GM12874 (cell line): ENCODE data around the gene ACACA.

Experiments used
- TF ChIP-seq, protein P1 (sequence below): IDR thresholded peaks from 2 replicates; pipeline ENCODE4 v1.5.1; 2011; ENCODE audit warnings: low read depth, mild to moderate bottlenecking, control low read depth, low read length, moderate library complexity; ENCODE audit not compliant: insufficient read depth

ACACA gene

DNA sequence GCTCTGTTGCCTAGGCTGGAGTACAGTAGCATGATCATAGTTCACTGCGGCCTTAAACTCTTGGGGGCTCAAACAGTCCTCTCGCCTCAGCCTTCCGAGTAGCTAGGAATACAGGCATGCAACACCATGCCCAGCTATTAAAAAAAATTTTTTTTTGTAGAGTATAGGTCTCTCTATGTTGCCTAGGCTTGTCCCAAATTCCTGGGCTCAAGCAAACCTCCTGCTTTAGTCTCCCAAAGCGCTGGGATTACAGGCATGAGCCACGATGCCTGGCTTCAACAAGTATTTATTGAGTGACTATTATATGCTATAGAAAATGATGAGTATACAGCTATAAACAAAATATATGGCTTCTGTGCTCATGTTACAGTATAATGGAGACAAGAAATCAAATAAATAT, 97.6 kb downstream of the ACACA start:
- TF ChIP-seq, protein P1, sequence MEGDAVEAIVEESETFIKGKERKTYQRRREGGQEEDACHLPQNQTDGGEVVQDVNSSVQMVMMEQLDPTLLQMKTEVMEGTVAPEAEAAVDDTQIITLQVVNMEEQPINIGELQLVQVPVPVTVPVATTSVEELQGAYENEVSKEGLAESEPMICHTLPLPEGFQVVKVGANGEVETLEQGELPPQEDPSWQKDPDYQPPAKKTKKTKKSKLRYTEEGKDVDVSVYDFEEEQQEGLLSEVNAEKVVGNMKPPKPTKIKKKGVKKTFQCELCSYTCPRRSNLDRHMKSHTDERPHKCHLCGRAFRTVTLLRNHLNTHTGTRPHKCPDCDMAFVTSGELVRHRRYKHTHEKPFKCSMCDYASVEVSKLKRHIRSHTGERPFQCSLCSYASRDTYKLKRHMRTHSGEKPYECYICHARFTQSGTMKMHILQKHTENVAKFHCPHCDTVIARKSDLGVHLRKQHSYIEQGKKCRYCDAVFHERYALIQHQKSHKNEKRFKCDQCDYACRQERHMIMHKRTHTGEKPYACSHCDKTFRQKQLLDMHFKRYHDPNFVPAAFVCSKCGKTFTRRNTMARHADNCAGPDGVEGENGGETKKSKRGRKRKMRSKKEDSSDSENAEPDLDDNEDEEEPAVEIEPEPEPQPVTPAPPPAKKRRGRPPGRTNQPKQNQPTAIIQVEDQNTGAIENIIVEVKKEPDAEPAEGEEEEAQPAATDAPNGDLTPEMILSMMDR, result no peak

DNA sequence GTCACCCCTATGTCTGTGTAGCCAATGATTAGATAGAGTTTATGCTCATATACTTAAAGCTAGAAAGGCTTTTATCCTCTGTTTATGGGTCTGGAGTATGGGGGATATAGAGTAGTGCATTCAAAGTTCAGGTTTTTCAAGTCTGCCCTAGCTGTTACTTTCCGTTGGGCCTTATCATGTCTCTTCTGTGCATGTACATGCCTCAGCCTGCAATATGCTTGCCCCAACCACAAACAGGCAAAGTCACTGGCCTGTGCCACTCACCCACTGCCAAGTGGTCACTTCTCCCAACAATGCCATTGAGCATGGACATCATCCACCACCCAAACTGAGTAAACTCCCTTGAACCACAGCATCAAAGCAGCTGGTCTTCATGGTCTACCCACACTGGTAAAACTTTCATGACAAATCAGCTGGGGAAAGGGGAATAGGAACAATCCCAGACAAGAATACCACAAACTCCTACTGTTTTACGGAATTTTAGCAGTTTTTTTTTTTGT, 101.2 kb downstream of the ACACA start:
- TF ChIP-seq, protein P1, result no peak

- TF ChIP-seq, protein P1, result no peak
Observed at GRCh38 chr17:37301288-37301687, 105.3 kb downstream of the ACACA start.

DNA sequence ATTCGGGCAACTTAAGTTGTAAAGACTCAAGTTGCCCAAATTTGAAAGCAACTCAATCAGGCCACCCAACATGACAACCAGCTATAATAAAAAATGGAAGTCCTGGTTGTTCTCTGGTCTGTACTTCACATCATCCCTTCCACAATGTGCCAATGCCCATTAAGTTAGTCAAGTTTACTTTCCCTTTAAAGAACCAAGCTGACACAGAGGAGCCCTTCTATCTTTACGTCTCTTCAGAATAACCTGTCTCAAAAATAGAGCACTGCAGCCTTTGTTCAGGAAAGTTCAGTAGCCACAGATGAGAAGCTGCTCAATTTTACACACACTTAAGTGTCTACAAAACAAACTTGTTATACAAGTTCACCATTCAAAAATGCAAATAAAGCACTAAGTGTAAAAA, 106.0 kb downstream of the ACACA start:
- TF ChIP-seq, protein P1, result no peak

- TF ChIP-seq, protein P1, result no peak
Observed at GRCh38 chr17:37299257-37299980, 107.2 kb downstream of the ACACA start.

- TF ChIP-seq, protein P1, result no peak
Observed at GRCh38 chr17:37295888-37296287, 110.7 kb downstream of the ACACA start.

- TF ChIP-seq, protein P1, result no peak
Observed at GRCh38 chr17:37294888-37295287, 111.7 kb downstream of the ACACA start.

- TF ChIP-seq, protein P1, result no peak
Observed at GRCh38 chr17:37293770-37294169, 112.9 kb downstream of the ACACA start.
